Endodermal cell (in vitro differentiated cells): ENCODE measurements around the gene RHD. TPM values are rescaled to one million over a fixed set of nuclear protein-coding genes. Genes with fewer than 3 reads are reported as not detected.

Experiments used
- DNase-seq: peaks from one replicate; pipeline ENCODE4 v3.0.0-alpha.2; 2017
- H3K27ac ChIP-seq: 2 replicates; pipeline ENCODE4 v1.5.1; 2013; ENCODE audit warnings: mild to moderate bottlenecking, low read depth, low read length, moderate library complexity
- H3K27me3 ChIP-seq: 2 replicates; pipeline ENCODE4 v1.6.1; 2013; ENCODE audit warnings: mild to moderate bottlenecking, low read length, moderate library complexity; ENCODE audit not compliant: insufficient read depth, control insufficient read depth, poor library complexity, severe bottlenecking
- H3K36me3 ChIP-seq: 2 replicates; pipeline ENCODE4 v1.7.0; 2013; ENCODE audit warnings: mild to moderate bottlenecking, low read length, moderate library complexity; ENCODE audit not compliant: control insufficient read depth, insufficient read depth
- H3K4me1 ChIP-seq: one replicate; pipeline ENCODE4 v1.7.0; 2013; ENCODE audit warnings: low read length; ENCODE audit not compliant: control insufficient read depth, insufficient read depth
- H3K4me3 ChIP-seq: 2 replicates; pipeline ENCODE4 v1.5.1; 2013; ENCODE audit warnings: mild to moderate bottlenecking, low read length, moderate library complexity
- H3K9ac ChIP-seq: 2 replicates; pipeline ENCODE4 v1.6.1; 2013; ENCODE audit warnings: mild to moderate bottlenecking, low read length, moderate library complexity; ENCODE audit not compliant: poor library complexity, severe bottlenecking; ENCODE audit errors: extremely low read depth
- H3K9me3 ChIP-seq: 2 replicates; pipeline ENCODE4 v1.6.1; 2013; ENCODE audit warnings: mild to moderate bottlenecking, low read length, moderate library complexity; ENCODE audit not compliant: control insufficient read depth
- H3K27ac Mint-ChIP-seq: 2 replicates; pipeline ENCODE4 v1.8.0; 2020; ENCODE audit warnings: mixed read lengths
- H3K27me3 Mint-ChIP-seq: 2 replicates; pipeline ENCODE4 v1.8.0; 2021; ENCODE audit warnings: mild to moderate bottlenecking, mixed read lengths; ENCODE audit not compliant: insufficient read depth
- H3K36me3 Mint-ChIP-seq: 2 replicates; pipeline ENCODE4 v1.8.0; 2020; ENCODE audit warnings: low read depth, mixed read lengths
- H3K4me1 Mint-ChIP-seq: 2 replicates; pipeline ENCODE4 v1.8.0; 2020; ENCODE audit warnings: mixed read lengths
- H3K4me3 Mint-ChIP-seq: 2 replicates; pipeline ENCODE4 v1.8.0; 2020; ENCODE audit warnings: mild to moderate bottlenecking, moderate library complexity, mixed read lengths
- H3K9me3 Mint-ChIP-seq: 2 replicates; pipeline ENCODE4 v1.8.0; 2020; ENCODE audit warnings: mild to moderate bottlenecking, mixed read lengths
- WGBS, 2 experiments: methylation state at CpG; one replicate each; pipeline versions ENCODE4 v1.1.5 to v1.1.7; 2013; ENCODE audit warnings: missing lambda C conversion rate in 2 of 2, mixed read lengths in 1 of 2; ENCODE audit not compliant: insufficient coverage in 1 of 2, insufficient read length in 1 of 2; 5-methylcytosine and 5-hydroxymethylcytosine counted together
- total RNA-seq, 2 donors: library from RNA; stranded (reverse); fragmentation: NEBNext Ultra II Directional in 1 of 2; extraction: Animal tissue kit (Norgen Biotek cat#: 25700) in 1 of 2; gene quantifications; 2 replicates in 1 of 2; 3 replicates in 1 of 2; pipeline ENCODE4 v1.2.1, GENCODE V29; 2021
- TF ChIP-seq, protein P1 (sequence below): fragments of 200-600 bp; sonication (generic); conservative IDR thresholded peaks from 2 replicates; pipeline ENCODE4 v1.5.0; 2021; ENCODE audit warnings: antibody characterized with exemption, mild to moderate bottlenecking

Gene RHD
- total RNA-seq, 2 donors from 2014 or later: not detected

- Histone ChIP-seq H3K36me3 (peaks cover 70% of the 10 kb centered on the region), H3K9me3 (no peaks in the 10 kb centered on the region), H3K27me3 (no peaks in the 10 kb centered on the region), H3K4me1 (no peaks in the 10 kb centered on the region), H3K4me3 (no peak overlapping the region), H3K9ac (no peak overlapping the region), H3K27ac (no peak overlapping the region)
- TF ChIP-seq, protein P1, sequence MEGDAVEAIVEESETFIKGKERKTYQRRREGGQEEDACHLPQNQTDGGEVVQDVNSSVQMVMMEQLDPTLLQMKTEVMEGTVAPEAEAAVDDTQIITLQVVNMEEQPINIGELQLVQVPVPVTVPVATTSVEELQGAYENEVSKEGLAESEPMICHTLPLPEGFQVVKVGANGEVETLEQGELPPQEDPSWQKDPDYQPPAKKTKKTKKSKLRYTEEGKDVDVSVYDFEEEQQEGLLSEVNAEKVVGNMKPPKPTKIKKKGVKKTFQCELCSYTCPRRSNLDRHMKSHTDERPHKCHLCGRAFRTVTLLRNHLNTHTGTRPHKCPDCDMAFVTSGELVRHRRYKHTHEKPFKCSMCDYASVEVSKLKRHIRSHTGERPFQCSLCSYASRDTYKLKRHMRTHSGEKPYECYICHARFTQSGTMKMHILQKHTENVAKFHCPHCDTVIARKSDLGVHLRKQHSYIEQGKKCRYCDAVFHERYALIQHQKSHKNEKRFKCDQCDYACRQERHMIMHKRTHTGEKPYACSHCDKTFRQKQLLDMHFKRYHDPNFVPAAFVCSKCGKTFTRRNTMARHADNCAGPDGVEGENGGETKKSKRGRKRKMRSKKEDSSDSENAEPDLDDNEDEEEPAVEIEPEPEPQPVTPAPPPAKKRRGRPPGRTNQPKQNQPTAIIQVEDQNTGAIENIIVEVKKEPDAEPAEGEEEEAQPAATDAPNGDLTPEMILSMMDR: no peak
- H3K27ac Mint-ChIP-seq: no peak overlapping the region
- H3K36me3 Mint-ChIP-seq: peaks cover 50% of the 10 kb centered on the region
- no peaks in the 10 kb centered on the region for H3K9me3 Mint-ChIP-seq
- 93 to 95% methylated on average over 6 of the region's 6 CpGs for WGBS, 2 experiments
- H3K27me3 Mint-ChIP-seq: no peaks in the 10 kb centered on the region
- no peak for DNase-seq
- no peak overlapping the region for H3K4me3 Mint-ChIP-seq
- no peaks in the 10 kb centered on the region for H3K4me1 Mint-ChIP-seq
Observed at GRCh38 chr1:25355841-25356395, 83.6 kb downstream of the RHD start.

DNA sequence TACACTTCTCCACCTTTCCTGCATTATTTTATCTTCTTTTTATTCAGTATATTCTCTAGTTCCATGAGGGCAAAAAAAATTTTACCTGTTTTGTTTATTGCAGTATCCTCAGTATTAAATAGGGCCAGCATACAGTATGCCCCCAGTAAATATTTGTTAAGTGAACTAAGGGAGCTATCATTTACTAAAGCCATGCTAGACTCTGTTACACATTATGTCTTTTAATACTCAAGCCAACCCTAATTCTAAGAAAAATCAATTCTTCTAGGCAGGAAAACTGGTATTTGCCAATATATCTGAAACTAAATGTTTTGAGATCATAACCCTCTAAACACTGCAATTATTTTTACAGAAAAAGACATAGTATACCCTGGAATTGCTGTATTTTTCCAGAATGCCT lies 84.1 kb downstream of the RHD start:
- Mint-ChIP-seq H3K4me1 (no peaks in the 10 kb centered on the region), H3K4me3 (no peak overlapping the region), H3K27ac (no peak overlapping the region), H3K27me3 (no peaks in the 10 kb centered on the region), H3K9me3 (no peaks in the 10 kb centered on the region), H3K36me3 (peaks cover 54% of the 10 kb centered on the region)
- Histone ChIP-seq H3K36me3 (peaks cover 72% of the 10 kb centered on the region), H3K4me3 (no peak overlapping the region), H3K9me3 (no peaks in the 10 kb centered on the region), H3K4me1 (no peaks in the 10 kb centered on the region), H3K27me3 (no peaks in the 10 kb centered on the region), H3K9ac (no peak overlapping the region), H3K27ac (no peak overlapping the region)
- no peak for DNase-seq
- TF ChIP-seq, protein P1: no peak

DNA sequence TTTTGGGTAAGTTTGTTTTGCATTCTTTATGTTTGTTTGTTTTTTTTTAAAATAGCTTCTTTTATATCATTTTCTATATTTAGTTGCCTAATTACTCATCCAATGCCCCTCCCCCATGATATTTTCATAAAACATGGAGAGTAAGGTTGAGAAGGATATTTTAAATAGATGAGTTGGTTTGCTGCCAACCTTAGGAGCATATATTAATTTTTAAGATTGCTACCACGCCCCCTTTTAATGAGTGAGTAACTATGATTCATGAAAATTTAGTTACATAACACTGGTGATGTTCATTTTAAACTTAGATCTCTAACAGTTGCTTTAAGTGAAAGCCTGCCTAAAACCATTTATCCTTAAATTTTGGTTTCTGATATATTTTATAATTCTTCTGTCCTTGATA lies 84.5 kb downstream of the RHD start:
- WGBS, 2 experiments: 92 to 100% methylated on average over 1 of the region's 1 CpG
- H3K36me3 Mint-ChIP-seq: peaks cover 54% of the 10 kb centered on the region
- Histone ChIP-seq H3K27ac (no peak overlapping the region), H3K36me3 (peaks cover 72% of the 10 kb centered on the region), H3K4me1 (no peaks in the 10 kb centered on the region), H3K9me3 (no peaks in the 10 kb centered on the region), H3K27me3 (no peaks in the 10 kb centered on the region), H3K9ac (no peak overlapping the region), H3K4me3 (no peak overlapping the region)
- no peaks in the 10 kb centered on the region for H3K27me3 Mint-ChIP-seq
- H3K4me3 Mint-ChIP-seq: no peak overlapping the region
- no peaks in the 10 kb centered on the region for H3K4me1 Mint-ChIP-seq
- TF ChIP-seq, protein P1: no peak
- H3K9me3 Mint-ChIP-seq: no peaks in the 10 kb centered on the region
- DNase-seq: no peak
- H3K27ac Mint-ChIP-seq: no peak overlapping the region
